H9 (cell line): ENCODE results near the gene CDSN. TPM values are rescaled to one million over a fixed set of nuclear protein-coding genes. Genes with fewer than 3 reads are reported as not detected.

ENCODE experiments used
- DNase-seq: peaks from one replicate; pipeline ENCODE4 v3.0.0-alpha.2; 2017
- H2AFZ ChIP-seq: one replicate; pipeline ENCODE4 v1.6.1; 2013; ENCODE audit warnings: mild to moderate bottlenecking, low read length, control low read depth, moderate library complexity
- H2AK5ac ChIP-seq: 2 replicates; pipeline ENCODE4 v1.6.1; 2013; ENCODE audit warnings: low read length, control low read depth, mixed read lengths; ENCODE audit not compliant: insufficient read length
- H2BK120ac ChIP-seq: one replicate; pipeline ENCODE4 v1.6.1; 2013; ENCODE audit warnings: low read depth, mild to moderate bottlenecking, low read length, control low read depth, inconsistent platforms; ENCODE audit not compliant: poor library complexity, severe bottlenecking
- H2BK12ac ChIP-seq: 2 replicates; pipeline ENCODE4 v1.6.1; 2013; ENCODE audit warnings: low read length, control low read depth, mixed read lengths, low read depth; ENCODE audit not compliant: insufficient read length
- H2BK15ac ChIP-seq: 2 replicates; pipeline ENCODE4 v1.6.1; 2013; ENCODE audit warnings: low read depth, low read length, control low read depth
- H2BK20ac ChIP-seq: one replicate; pipeline ENCODE4 v1.6.1; 2013; ENCODE audit warnings: low read depth, mild to moderate bottlenecking, low read length, control low read depth, inconsistent platforms; ENCODE audit not compliant: poor library complexity, severe bottlenecking
- H2BK5ac ChIP-seq: 2 replicates; pipeline ENCODE4 v1.6.1; 2013; ENCODE audit warnings: low read length, control low read depth, mixed read lengths; ENCODE audit not compliant: insufficient read length
- H3K14ac ChIP-seq: 2 replicates; pipeline ENCODE4 v1.6.1; 2013; ENCODE audit warnings: low read length, control low read depth; ENCODE audit not compliant: insufficient read depth
- H3K18ac ChIP-seq: 2 replicates; pipeline ENCODE4 v1.6.1; 2013; ENCODE audit warnings: low read depth, mild to moderate bottlenecking, mixed read lengths, low read length, control low read depth; ENCODE audit not compliant: insufficient read length
- H3K23ac ChIP-seq: 2 replicates; pipeline ENCODE4 v1.6.1; 2013; ENCODE audit warnings: low read length, control low read depth, mixed read lengths, low read depth; ENCODE audit not compliant: insufficient read length
- H3K23me2 ChIP-seq: 2 replicates; pipeline ENCODE4 v1.6.1; 2013; ENCODE audit warnings: low read depth, mild to moderate bottlenecking, mixed read lengths, low read length, control low read depth; ENCODE audit not compliant: insufficient read length, poor library complexity, severe bottlenecking
- H3K27ac ChIP-seq: 2 replicates; pipeline ENCODE4 v1.5.1; 2013; ENCODE audit warnings: low read length, control low read depth, mixed read lengths, low read depth; ENCODE audit not compliant: insufficient read length
- H3K27me3 ChIP-seq: 2 replicates; pipeline ENCODE4 v1.6.1; 2013; ENCODE audit warnings: low read length, control low read depth, inconsistent platforms; ENCODE audit not compliant: insufficient read depth
- H3K4ac ChIP-seq: 2 replicates; pipeline ENCODE4 v1.6.1; 2013; ENCODE audit warnings: low read depth, mild to moderate bottlenecking, control low read depth, inconsistent platforms, low read length, moderate library complexity
- H3K4me1 ChIP-seq: 2 replicates; pipeline ENCODE4 v1.6.1; 2013; ENCODE audit warnings: low read length, control low read depth, inconsistent platforms; ENCODE audit not compliant: insufficient read depth
- H3K4me2 ChIP-seq: 2 replicates; pipeline ENCODE4 v1.6.1; 2013; ENCODE audit warnings: low read length, control low read depth, mixed read lengths; ENCODE audit not compliant: insufficient read length, insufficient read depth
- H3K56ac ChIP-seq: 2 replicates; pipeline ENCODE4 v1.6.1; 2013; ENCODE audit warnings: low read depth, mild to moderate bottlenecking, mixed read lengths, low read length, control low read depth; ENCODE audit not compliant: insufficient read length
- H3K79me1 ChIP-seq: 2 replicates; pipeline ENCODE4 v1.6.1; 2013; ENCODE audit warnings: low read depth, mild to moderate bottlenecking, moderate library complexity, low read length, control low read depth, inconsistent platforms; ENCODE audit not compliant: insufficient read depth, poor library complexity, severe bottlenecking
- H3K79me2 ChIP-seq: 2 replicates; pipeline ENCODE4 v1.6.1; 2013; ENCODE audit warnings: low read length, control low read depth, inconsistent platforms; ENCODE audit not compliant: insufficient read depth
- H3K9ac ChIP-seq: 2 replicates; pipeline ENCODE4 v1.6.1; 2013; ENCODE audit warnings: low read length, control low read depth, mixed read lengths; ENCODE audit not compliant: insufficient read length; ENCODE audit errors: extremely low read depth
- H3K9me3 ChIP-seq: one replicate; pipeline ENCODE4 v1.6.1; 2013; ENCODE audit warnings: low read depth, low read length, inconsistent platforms; ENCODE audit not compliant: control insufficient read depth
- H3T11ph ChIP-seq: one replicate; pipeline ENCODE4 v1.6.1; 2013; ENCODE audit warnings: mild to moderate bottlenecking, low read length, control low read depth, inconsistent platforms
- H4K20me1 ChIP-seq: one replicate; pipeline ENCODE4 v1.6.1; 2013; ENCODE audit not compliant: control insufficient read depth, insufficient read length, insufficient read depth
- H4K5ac ChIP-seq: 2 replicates; pipeline ENCODE4 v1.6.1; 2013; ENCODE audit warnings: low read depth, mild to moderate bottlenecking, mixed read lengths, low read length, control low read depth; ENCODE audit not compliant: insufficient read length
- H4K8ac ChIP-seq: replicated peaks from 2 replicates; pipeline ENCODE4 v1.6.1; 2013; ENCODE audit warnings: low read length, control low read depth, mixed read lengths, low read depth; ENCODE audit not compliant: insufficient read length
- H4K91ac ChIP-seq: 2 replicates; pipeline ENCODE4 v1.6.1; 2013; ENCODE audit warnings: low read depth, mild to moderate bottlenecking, moderate library complexity, mixed read lengths, low read length, control low read depth; ENCODE audit not compliant: insufficient read length
- H3K27ac Mint-ChIP-seq, 3 experiments: 2 replicates in 2 of 3; 3 replicates in 1 of 3; pipeline ENCODE4 v1.8.0; 2020 to 2021; ENCODE audit warnings: mixed read lengths in 3 of 3, mild to moderate bottlenecking in 1 of 3, moderate library complexity in 1 of 3
- H3K27me3 Mint-ChIP-seq: 2 replicates; pipeline ENCODE4 v1.8.0; 2021; ENCODE audit warnings: low read depth, mild to moderate bottlenecking, moderate library complexity, mixed read lengths
- H3K36me3 Mint-ChIP-seq, 3 experiments: 2 replicates in 2 of 3; 3 replicates in 1 of 3; pipeline ENCODE4 v1.8.0; 2020 to 2021; ENCODE audit warnings: low read depth in 3 of 3, mixed read lengths in 3 of 3; ENCODE audit not compliant: insufficient read depth in 1 of 3
- H3K4me1 Mint-ChIP-seq, 2 experiments: 2 replicates each; pipeline ENCODE4 v1.8.0; 2020; ENCODE audit warnings: mixed read lengths in 2 of 2
- H3K4me3 Mint-ChIP-seq, 2 experiments: 2 replicates in 1 of 2; 3 replicates in 1 of 2; pipeline ENCODE4 v1.8.0; 2020 to 2021; ENCODE audit warnings: mild to moderate bottlenecking in 2 of 2, mixed read lengths in 2 of 2, moderate library complexity in 1 of 2
- H3K9me3 Mint-ChIP-seq, 2 experiments: 2 replicates in 1 of 2; 3 replicates in 1 of 2; pipeline ENCODE4 v1.8.0; 2020; ENCODE audit warnings: mild to moderate bottlenecking in 2 of 2, mixed read lengths in 2 of 2, moderate library complexity in 1 of 2
- CTCF ChIP-seq: fragments of 200-600 bp; sonication (generic); conservative IDR thresholded peaks from 3 replicates; pipeline ENCODE4 v1.8.0; 2021; ENCODE audit warnings: antibody characterized with exemption, mild to moderate bottlenecking
- WGBS: extraction: QIAGEN DNeasy Blood & Tissue Kit; methylation state at CpG from one replicate; pipeline ENCODE4 v1.1.7; 2013; ENCODE audit warnings: missing lambda C conversion rate, low lambda C conversion rate, mixed read lengths; ENCODE audit not compliant: insufficient read length; ENCODE audit errors: extremely low coverage; 5-methylcytosine and 5-hydroxymethylcytosine counted together
- total RNA-seq: library from RNA; stranded (reverse); gene quantifications from 2 replicates; pipeline ENCODE4 v1.2.1, GENCODE V29; 2021

The CDSN gene
- total RNA-seq, 1 experiment from 2014 or later: not detected

DNA sequence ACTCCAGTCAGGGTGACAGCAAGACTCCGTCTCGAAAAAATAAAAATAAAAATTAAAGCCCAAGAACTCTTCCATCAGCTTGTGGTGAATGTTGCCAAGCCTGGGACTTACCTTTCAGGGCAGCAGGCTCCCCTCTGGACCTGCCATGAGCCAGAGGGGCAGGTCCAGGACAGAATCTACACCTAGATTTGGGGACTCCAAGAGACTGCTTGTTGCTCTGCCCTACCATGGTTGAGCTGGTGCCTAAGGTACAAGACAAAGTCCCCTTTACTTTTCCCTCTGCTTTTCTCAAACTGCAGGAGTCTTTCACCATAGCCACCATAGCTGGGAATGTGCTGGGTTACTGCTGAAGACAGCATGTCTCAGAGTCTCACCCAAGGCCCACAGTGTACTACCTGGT lies 17.1 kb downstream of the CDSN start:
- Histone ChIP-seq H2BK15ac (no peak overlapping the region), H3K4me2 (no peak overlapping the region), H3K27me3 (no peaks in the 10 kb centered on the region), H3K9ac (no peak overlapping the region), H3K56ac (no peak overlapping the region), H3T11ph (no peak overlapping the region), H2BK5ac (no peak overlapping the region), H3K79me2 (no peaks in the 10 kb centered on the region), H2BK120ac (no peak overlapping the region), H2BK12ac (no peak overlapping the region), H4K8ac (no peak overlapping the region), H3K27ac (no peak overlapping the region), H3K18ac (no peak overlapping the region), H3K14ac (no peak overlapping the region), H3K79me1 (no peaks in the 10 kb centered on the region), H4K5ac (no peak overlapping the region), H3K9me3 (no peaks in the 10 kb centered on the region), H4K20me1 (no peaks in the 10 kb centered on the region), H3K23me2 (no peaks in the 10 kb centered on the region), H3K23ac (no peak overlapping the region), H3K4me1 (no peaks in the 10 kb centered on the region), H2BK20ac (no peak overlapping the region), H3K4ac (no peak overlapping the region), H2AFZ (no peak overlapping the region), H4K91ac (no peak overlapping the region), H2AK5ac (no peak overlapping the region)
- Mint-ChIP-seq H3K27me3 (no peaks in the 10 kb centered on the region; the same call in 1 of the 2 replicates), H3K4me1 (peaks cover 0 to 4% of the 10 kb centered on the region in 2 experiments; a peak in 2 of 4 replicates), H3K27ac (no peak overlapping the region), H3K36me3 (no peaks in the 10 kb centered on the region), H3K4me3 (no peak overlapping the region), H3K9me3 (no peaks in the 10 kb centered on the region)
- TF ChIP-seq CTCF: no peak
- no peak for DNase-seq
- no CpG with 5 or more reads among the region's 2 CpGs for WGBS
